Muscle layer of colon (tissue), 2 donors: ENCODE measurements around the gene FYCO1.

Experiments used
- H3K27ac ChIP-seq: one replicate; pipeline ENCODE4 v1.7.0; 2013; ENCODE audit warnings: low read depth, mild to moderate bottlenecking, low read length, moderate library complexity
- H3K27me3 ChIP-seq, 2 donors: one replicate each; pipeline ENCODE4 v1.7.0; 2013; ENCODE audit warnings: low read length in 2 of 2, mild to moderate bottlenecking in 2 of 2; ENCODE audit not compliant: insufficient read depth in 2 of 2, control insufficient read depth in 1 of 2
- H3K36me3 ChIP-seq: one replicate; pipeline ENCODE4 v1.7.0; 2013; ENCODE audit warnings: mild to moderate bottlenecking, low read length; ENCODE audit not compliant: insufficient read depth
- H3K4me1 ChIP-seq: one replicate; pipeline ENCODE4 v1.7.0; 2013; ENCODE audit warnings: mild to moderate bottlenecking, low read length; ENCODE audit not compliant: insufficient read depth
- H3K4me3 ChIP-seq, 2 donors: one replicate each; pipeline ENCODE4 v1.7.0; 2013; ENCODE audit warnings: low read length in 2 of 2, low read depth in 1 of 2, mild to moderate bottlenecking in 1 of 2, moderate library complexity in 1 of 2
- H3K9ac ChIP-seq: one replicate; pipeline ENCODE4 v1.7.0; 2013; ENCODE audit warnings: low read length
- H3K9me3 ChIP-seq: one replicate; pipeline ENCODE4 v1.7.0; 2013; ENCODE audit warnings: mild to moderate bottlenecking, low read length
- donor health status: abdominal sarcoma.
- donor health status: Adenocarcinoma of cecum.

FYCO1 gene

DNA sequence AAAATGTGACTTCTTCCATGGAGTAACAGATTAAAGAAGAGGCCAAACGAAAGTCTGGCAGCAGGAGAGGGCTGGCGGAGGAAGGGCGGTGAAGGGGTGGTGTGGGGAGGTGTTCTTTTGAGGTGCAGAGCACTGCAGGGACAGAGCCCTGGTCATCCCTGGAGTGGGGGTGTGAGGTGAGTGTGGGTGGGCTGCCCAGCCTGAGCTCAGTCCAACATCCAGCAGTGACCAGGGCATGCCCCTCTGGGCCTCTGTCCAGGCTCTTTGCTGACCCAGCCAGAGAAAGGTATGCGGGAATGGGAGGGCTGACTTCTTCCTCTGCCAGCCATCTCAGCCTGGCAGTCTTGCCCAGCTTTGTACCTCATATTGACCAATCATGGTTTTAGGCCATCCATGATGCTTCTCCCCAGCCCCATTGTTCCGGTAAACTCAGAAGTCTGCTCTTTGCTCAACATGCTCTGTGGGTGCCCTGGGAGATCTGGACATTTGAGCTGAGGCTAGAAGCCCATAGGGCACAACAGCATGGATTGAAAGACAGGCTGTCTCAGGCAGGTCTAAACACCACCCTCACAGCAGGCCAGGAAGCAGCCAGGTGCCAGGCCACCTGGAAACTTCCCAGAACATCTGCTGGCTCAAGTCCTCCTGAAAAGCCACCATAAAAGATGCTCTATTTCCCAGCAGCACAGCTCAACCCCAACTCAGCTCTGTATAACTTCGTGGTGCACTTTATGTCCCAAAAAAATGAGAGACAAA, 78.3 kb downstream of the FYCO1 start:
- Histone ChIP-seq H3K4me3 (no peak overlapping the region), H3K9me3 (no peaks in the 10 kb centered on the region), H3K9ac (no peak overlapping the region), H3K4me1 (no peaks in the 10 kb centered on the region), H3K27ac (no peak overlapping the region), H3K27me3 (no peaks in the 10 kb centered on the region), H3K36me3 (peaks cover 46% of the 10 kb centered on the region)

DNA sequence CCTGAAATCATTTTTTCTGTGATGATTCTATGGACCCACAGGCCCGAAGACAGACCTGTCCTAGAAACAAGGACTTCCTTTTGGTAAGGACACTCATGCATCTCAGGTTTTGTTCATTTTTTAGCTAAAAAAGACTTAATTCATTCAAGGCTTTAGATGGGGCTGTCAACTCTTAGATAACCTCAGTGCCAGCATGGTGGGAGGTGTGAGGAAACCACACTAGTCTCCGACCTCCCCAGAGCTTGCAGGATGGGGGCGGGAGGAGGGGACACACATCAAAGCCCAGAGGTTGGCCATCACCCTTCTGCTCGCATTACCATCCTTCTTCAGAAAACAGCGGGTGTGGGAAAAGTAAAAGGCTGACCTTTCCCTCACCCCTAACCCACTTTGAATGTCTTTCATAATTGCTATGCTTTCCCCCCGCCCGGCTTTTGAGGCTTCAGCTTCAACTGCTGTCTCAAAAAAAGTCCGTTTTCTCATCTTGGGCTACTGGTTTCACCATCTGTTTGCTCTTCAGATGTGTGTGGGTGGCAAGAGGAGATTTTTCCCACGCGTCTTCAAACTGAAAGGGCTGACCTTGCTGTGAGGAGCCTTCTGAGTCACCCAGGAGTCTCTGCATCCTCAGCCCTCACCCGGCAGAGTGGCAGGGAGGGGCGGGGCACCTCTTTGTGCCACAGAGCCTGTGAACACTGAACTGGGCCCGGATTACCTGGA, 79.9 kb downstream of the FYCO1 start:
- Histone ChIP-seq H3K4me1 (no peaks in the 10 kb centered on the region), H3K4me3 (no peak overlapping the region), H3K27ac (no peak overlapping the region), H3K36me3 (peaks cover 30% of the 10 kb centered on the region), H3K9ac (no peak overlapping the region), H3K9me3 (no peaks in the 10 kb centered on the region), H3K27me3 (no peaks in the 10 kb centered on the region)

DNA sequence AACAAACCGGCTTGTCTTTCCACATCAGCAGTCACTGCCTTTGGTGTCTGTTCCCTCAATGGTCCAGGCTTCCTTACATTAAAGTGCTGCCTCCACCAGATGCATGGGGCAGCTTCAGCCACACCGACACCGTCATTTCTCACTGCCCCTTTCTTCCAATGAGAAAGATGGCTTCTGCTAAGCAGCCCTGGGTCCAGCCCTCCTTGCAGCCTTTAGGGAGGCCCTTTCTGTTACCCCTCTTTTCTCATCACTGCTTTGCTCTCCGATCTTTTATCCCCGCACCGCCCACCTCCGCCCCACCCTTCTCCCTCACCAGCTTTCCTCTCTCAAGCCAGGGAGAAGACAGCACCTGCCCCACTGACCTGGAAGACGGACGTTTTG, 80.6 kb downstream of the FYCO1 start:
- Histone ChIP-seq H3K27ac (no peak overlapping the region), H3K27me3 (no peaks in the 10 kb centered on the region), H3K36me3 (peaks cover 25% of the 10 kb centered on the region), H3K4me3 (no peak overlapping the region), H3K9ac (no peak overlapping the region), H3K4me1 (no peaks in the 10 kb centered on the region), H3K9me3 (no peaks in the 10 kb centered on the region)

DNA sequence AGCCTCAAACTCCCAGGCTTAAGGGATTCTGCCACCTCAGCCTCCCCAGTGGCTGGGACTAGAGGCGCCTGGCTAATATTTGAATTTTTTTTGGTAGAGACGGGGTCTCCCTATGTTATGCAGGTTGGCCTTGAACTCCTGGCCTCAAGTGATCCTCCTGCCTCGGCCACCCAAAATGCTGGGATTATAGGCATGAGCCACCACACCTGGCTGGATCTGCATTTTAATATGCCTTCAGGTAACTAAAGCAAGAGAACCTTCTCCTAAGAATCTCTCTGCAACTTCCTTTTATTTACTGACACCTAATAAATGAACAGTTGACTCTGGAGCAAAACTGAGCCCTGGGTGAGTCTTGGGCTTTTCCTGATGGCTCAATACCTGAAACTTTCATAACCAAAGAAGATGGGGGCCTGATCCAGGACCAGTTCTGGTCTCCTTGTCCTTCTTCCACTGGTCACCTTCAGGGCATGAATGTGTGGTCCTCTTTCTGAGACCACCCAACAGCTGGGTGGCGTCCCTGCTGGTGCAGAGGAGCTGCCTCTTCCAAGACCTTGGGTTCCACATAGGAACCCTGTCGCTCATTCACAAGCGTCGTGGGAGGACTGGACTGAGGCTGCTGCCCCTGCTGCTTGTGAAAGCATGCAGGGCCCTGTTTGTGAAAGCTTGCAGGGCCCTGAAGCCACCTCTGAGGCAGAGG, 81.1 kb downstream of the FYCO1 start:
- no peak overlapping the region for H3K9ac ChIP-seq
- H3K4me3 ChIP-seq, result no peak overlapping the region
- no peak overlapping the region for H3K27ac ChIP-seq
- no peaks in the 10 kb centered on the region for H3K4me1 ChIP-seq
- no peaks in the 10 kb centered on the region for H3K9me3 ChIP-seq
- H3K27me3 ChIP-seq, result no peaks in the 10 kb centered on the region
- H3K36me3 ChIP-seq, result peaks cover 21% of the 10 kb centered on the region

DNA sequence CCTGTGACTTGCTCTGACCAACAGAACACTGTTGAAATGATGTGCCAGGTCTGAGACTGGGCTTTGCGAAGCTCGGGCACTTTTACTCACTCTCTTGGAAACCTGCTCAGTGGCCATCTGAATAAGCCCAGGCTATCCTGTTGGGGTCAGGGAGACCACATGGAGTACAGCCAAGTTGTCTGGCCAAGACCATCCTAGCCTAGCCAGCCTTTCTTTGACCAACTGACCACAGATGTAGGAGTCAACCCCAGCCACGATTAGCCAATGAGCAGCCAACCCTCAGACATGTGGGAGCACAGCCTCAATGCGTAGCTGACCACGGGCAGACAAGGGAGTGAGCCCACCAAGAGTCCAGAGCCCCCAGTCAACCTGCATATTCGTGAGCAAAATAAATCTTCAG, 83.2 kb downstream of the FYCO1 start:
- H3K4me3 ChIP-seq, result no peak overlapping the region
- no peak overlapping the region for H3K27ac ChIP-seq

DNA sequence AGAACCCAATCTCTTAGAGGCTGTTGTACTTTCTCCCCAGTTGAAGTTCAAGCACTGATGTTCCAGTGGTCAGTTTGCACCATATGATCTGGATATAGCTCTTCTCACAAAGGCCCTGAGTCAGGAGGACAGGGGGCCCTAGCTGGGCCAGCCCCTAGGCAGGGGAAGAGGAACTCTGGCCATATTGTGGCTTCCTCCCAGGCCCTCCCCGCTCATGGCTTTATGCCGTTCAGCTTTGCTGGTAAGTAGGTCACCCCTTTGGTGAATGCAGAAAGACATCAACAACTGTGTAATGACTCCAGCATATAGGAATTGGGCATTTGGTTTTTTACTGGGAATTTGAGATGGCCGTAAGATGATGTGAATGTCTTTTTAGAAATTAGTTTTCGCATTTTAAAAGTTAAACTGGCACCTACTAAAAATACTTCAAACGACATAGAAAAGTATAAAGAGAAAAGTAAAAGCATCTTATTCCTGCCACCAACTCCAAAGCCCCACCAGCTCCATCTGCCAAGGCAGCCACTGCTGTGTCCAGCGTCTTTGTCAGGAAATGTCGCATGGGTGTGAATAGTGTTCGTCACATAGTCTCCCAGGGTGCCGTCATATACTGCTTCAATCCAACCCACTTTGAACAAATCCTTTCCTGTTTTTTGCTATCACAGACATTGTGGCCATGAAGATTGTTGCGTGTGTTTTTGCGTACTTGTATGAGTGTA, 84.0 kb downstream of the FYCO1 start:
- H3K27ac ChIP-seq, result no peak overlapping the region
- no peaks in the 10 kb centered on the region for H3K9me3 ChIP-seq
- no peaks in the 10 kb centered on the region for H3K4me1 ChIP-seq
- no peak overlapping the region for H3K9ac ChIP-seq
- H3K27me3 ChIP-seq, result no peaks in the 10 kb centered on the region
- H3K4me3 ChIP-seq, result no peak overlapping the region
- H3K36me3 ChIP-seq, result peaks cover 5% of the 10 kb centered on the region

More for the DNA sequence above, 83.2 kb downstream of the FYCO1 start:
- H3K9me3 ChIP-seq, result no peaks in the 10 kb centered on the region
- no peaks in the 10 kb centered on the region for H3K27me3 ChIP-seq
- peaks cover 7% of the 10 kb centered on the region for H3K36me3 ChIP-seq
- H3K9ac ChIP-seq, result no peak overlapping the region
- no peaks in the 10 kb centered on the region for H3K4me1 ChIP-seq

DNA sequence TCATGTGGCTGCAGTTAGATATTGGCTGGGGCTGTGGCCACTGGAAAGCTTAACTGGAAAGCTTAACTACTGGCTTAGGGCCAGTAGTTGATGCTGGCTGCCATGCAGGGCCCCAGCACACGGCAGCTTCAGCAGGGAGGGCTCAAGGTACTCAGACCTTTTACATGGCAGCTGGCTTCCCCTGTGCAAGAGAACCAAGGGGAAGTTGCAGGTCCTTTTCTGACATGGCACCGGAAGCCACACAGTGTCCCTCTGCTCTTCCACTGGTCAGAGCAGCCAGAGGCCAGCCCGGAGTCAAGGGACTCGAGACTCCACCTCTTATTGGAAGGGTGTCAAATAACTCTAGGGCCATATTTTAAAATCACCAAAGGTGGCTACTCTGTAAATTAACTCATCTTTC, 84.7 kb downstream of the FYCO1 start:
- Histone ChIP-seq H3K9me3 (no peaks in the 10 kb centered on the region), H3K27ac (no peak overlapping the region), H3K9ac (no peak overlapping the region), H3K4me3 (no peak overlapping the region), H3K36me3 (peaks cover 5% of the 10 kb centered on the region), H3K4me1 (no peaks in the 10 kb centered on the region), H3K27me3 (no peaks in the 10 kb centered on the region)

DNA sequence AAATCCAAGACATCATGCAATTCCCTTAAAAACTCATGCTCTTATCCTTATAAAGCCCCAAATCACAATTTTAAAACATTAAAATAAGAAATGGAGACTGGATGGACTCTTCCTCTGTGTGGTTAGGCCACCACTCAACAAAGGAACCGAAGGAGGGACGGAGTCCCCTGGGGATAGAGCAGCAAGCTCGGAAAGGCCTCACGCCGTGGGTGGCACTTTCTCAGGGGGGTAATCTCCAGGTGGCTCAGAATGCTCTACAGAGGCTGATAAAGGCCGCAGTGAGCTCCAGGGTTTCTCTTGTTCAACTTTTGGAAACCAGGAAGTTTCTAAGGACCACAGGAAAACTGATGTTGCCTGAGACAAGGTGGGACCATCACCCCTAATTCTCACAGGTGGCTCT, 86.1 kb downstream of the FYCO1 start:
- no peaks in the 10 kb centered on the region for H3K9me3 ChIP-seq
- H3K27me3 ChIP-seq, result no peaks in the 10 kb centered on the region
- H3K9ac ChIP-seq, result no peak overlapping the region
- no peaks in the 10 kb centered on the region for H3K4me1 ChIP-seq
- H3K36me3 ChIP-seq, result peaks cover 5% of the 10 kb centered on the region
- H3K4me3 ChIP-seq, result no peak overlapping the region
- H3K27ac ChIP-seq, result no peak overlapping the region

DNA sequence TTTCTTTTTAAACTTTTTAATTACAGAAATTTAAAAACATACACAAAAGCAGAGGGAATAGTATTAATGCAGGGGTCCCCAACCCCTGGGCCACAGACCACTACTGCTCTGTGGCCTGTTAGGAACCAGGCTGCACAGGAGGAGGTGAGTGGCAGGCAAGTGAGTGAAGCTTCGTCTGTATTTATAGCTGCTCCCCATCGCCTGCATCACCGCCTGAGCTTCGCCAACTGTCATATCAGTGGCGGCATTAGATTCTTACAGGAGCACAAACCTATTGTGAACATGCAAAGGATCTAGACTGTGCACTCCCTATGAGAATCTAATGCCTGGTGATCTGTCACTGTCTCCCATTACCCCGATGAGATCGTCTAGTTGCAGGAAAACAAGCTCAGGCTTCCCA, 86.9 kb downstream of the FYCO1 start:
- no peak overlapping the region for H3K27ac ChIP-seq
- no peaks in the 10 kb centered on the region for H3K27me3 ChIP-seq
- H3K36me3 ChIP-seq, result peaks cover 5% of the 10 kb centered on the region
- no peak overlapping the region for H3K9ac ChIP-seq
- no peaks in the 10 kb centered on the region for H3K4me1 ChIP-seq
- H3K4me3 ChIP-seq, result no peak overlapping the region
- H3K9me3 ChIP-seq, result no peaks in the 10 kb centered on the region

DNA sequence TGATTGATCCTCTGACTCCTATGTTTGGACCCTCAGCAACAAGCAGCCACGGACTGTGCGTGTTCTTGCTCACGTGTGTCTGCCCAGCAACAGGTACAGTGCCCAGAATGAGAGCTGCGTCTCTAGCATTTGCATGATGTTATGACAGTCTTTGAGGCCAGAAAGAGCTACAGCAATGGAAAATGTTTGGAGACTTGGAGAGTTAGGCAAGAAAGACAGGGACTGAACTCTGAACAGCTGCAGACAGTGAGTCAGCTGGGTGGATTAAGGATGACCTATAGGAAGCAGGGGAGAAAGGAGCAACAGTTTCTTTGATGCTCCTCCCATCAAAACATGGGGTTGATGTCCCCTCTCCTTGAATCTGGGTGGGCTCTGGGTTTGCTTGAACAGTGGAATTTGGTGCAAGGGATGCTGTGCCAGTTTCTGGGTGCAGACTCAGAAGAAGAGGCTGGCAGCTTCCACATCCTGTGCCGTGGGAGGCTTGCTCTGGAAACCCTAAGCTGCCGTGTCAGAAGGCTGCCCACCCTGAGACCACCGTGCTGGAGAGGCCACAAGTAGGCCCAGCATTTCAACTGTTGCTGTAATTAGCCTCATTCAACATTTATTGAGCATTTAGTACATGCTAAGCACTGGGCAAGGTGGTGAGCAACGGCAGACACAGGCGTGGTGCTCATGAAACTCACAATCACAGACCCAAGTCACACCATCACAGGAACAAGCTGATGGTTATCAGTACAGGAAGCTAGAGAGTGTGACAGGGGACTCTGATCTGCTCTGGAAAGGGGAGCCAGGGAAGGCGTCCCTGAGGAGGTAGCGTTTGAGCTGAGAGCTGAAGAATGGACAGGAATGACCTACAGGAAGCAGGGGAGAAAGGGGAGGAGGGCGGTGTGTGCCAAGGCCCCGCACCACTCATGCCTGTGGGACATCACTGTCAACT, 87.6 kb downstream of the FYCO1 start:
- Histone ChIP-seq H3K36me3 (peaks cover 5% of the 10 kb centered on the region), H3K9ac (no peak overlapping the region), H3K27me3 (no peaks in the 10 kb centered on the region), H3K27ac (no peak overlapping the region), H3K4me1 (no peaks in the 10 kb centered on the region), H3K4me3 (no peak overlapping the region), H3K9me3 (no peaks in the 10 kb centered on the region)
